NCI-H146 treated with DMSO at 0.1 percent for 48 hours (cell line): ENCODE data around the gene LPAR3.

Source experiments
- DNase-seq: peaks from one replicate; lab custom pipeline; 2025; ENCODE audit not compliant: unreplicated experiment; lab: John Stamatoyannopoulos, UW

LPAR3 gene

DNA sequence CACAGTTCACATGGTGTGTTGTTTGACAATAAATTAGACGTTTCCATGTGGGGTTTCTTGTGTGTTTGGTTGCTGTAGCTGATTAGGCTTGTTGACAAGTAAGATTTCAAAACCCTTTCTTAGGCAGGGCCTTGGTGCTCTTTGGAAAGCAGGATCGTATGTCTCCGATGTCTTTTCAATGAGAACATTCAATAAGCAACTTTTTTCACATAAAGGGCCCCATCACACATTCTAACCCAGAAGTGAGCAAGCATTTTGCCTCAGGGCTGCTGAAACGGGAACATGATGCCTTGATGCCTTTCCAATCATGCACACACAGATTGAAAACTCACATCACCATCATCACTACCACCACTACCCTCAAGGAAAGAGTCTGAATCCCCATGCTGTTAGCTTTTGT lies 33.1 kb downstream of the LPAR3 start:
- DNase-seq: no peak

- no peak for DNase-seq
Measured at GRCh38 chr1:84857906-84858305, 35.1 kb downstream of the LPAR3 start.

GRCh38 chr1:84856726-84857270 lies 36.2 kb downstream of the LPAR3 start:
- no peak for DNase-seq

- DNase-seq: no peak
Measured at GRCh38 chr1:84855691-84856630, 37.0 kb downstream of the LPAR3 start.

GRCh38 chr1:84855168-84855567 lies 37.8 kb downstream of the LPAR3 start:
- no peak for DNase-seq

DNA sequence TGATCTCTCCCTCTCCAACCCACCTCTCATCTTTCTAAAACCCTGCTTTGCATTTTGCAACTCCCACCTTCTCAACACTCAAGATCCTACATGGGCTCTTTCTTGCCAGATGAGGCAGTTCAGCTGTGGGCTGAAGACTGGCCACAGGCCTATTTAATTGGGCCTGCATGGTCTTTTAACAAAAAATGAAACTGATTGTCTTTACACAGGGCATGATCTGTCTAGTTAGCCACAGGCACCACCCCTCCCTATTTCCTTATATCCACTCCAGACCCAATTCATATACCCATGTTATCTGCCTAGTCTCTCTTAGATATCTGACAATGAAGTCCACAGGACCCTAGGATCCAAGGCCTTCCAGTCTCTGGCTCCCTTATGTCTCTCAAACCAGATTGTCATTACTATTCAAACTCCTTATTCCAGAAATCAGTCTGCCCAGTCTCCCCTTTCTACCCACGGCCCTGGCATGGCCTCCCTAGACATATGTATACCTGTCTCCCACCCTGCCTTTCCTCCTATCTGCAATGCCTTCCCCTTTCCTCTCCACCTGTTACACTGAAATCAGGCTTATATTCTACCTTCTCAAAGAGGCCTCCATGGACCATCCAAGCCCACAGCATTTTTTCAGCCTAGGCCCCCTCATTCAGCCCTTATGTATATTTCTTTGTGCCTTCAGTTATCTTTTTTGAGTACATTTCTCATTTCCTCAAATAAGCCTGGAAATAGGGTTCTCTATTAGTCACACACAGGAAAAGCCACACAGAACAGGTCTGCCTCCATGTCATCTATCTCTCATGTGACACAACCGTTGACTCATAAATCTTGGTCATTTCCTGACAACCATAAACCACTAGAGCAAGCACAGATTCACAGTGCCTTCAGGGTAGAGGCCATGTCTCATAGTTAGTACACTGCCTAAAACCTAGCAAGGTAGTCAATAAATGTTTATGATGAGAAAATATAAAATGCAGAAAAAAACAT lies 39.0 kb downstream of the LPAR3 start:
- no peak for DNase-seq

DNA sequence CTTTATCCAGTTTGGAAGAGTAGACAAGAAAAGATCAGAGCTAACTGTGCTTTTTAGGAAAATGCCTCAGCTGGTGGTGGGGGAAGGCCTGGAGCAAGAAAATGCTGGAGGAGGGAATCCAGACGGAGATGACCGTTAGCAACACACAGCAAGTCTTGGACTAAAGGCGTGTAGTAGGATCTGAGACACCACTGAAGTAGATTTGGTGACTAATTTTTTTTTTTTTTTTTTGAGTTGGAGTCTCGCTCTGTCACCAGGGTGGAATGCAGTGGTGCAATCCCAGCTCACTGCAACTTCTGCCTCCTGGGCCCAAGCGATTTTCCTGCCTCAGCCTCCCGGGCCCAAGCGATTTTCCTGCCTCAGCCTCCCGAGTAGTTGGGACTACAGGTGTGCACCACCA lies 41.2 kb downstream of the LPAR3 start:
- no peak for DNase-seq

GRCh38 chr1:84849357-84849975 lies 43.5 kb downstream of the LPAR3 start:
- DNase-seq: no peak

GRCh38 chr1:84847253-84848250 lies 45.5 kb downstream of the LPAR3 start:
- peak; percentile 22 for DNase-seq

DNA sequence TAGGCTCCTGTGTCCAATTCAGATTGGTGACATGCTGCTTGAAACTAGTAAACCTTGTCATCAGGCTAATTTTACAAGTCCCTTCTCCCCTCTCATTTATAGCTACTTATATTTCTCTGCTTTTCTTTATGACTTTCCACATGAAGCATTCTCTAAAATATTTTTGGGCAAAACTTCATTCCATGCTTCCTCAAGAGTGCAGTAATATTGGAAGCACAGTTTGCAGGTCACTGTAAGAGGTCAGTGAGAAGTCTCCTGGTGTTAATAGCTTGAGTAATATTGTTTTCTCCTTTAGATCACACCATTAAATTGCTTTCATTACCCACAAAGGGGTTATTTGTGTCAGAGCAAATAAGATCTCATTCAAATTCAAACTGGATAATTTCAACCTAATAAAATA lies 46.6 kb downstream of the LPAR3 start:
- DNase-seq: no peak

DNA sequence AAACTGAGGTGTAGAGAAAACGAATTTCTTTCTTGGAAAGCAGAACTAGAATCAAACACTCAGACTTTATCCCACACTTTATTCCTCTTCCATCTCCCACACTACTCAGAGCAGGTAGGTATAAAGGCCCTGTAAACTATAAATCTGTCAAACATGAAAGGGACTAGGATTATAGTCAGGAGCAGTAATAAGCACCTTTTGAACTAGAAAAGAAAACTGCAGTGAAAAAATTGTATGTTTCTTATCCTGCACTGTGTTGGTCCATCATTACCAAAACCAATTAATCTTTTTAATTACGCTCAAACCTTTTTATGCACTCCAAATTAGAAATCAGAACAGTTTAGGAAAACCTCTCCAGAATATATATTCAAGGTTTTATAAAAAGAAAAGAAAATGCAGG lies 47.6 kb downstream of the LPAR3 start:
- no peak for DNase-seq

GRCh38 chr1:84844094-84844493 lies 48.9 kb downstream of the LPAR3 start:
- no peak for DNase-seq

DNA sequence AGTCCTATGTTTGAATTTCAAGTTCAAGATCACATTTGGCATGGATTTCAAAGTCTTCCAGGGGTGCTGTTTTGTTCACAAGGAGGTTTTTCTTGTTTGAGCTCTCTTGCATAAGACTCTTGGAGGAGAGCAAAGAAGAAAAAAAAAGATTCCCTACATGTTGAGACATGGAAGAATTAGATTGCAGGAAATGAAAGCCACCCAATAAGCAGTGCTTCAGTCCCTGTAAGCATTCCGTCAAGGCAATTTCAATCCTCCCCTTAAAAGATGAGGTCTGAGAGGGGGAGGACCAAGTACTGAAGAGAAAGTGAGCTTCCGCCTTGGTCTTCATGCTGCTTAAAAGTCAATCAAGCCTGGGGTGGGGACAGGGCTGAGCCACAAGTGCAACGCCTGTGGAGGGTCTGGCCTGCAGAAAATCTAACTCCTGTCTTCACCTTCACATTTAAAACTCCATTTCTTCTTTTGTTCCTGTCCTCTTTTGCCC lies 50.2 kb downstream of the LPAR3 start:
- no peak for DNase-seq

GRCh38 chr1:84841971-84842370 lies 51.0 kb downstream of the LPAR3 start:
- DNase-seq: no peak

GRCh38 chr1:84840346-84840745 lies 52.7 kb downstream of the LPAR3 start:
- no peak for DNase-seq

GRCh38 chr1:84839544-84839943 lies 53.5 kb downstream of the LPAR3 start:
- no peak for DNase-seq

- no peak for DNase-seq
Measured at GRCh38 chr1:84836145-84836544, 56.9 kb downstream of the LPAR3 start.

- no peak for DNase-seq
Measured at GRCh38 chr1:84835169-84835568, 57.8 kb downstream of the LPAR3 start.

- DNase-seq: no peak
Measured at GRCh38 chr1:84834419-84835064, 58.5 kb downstream of the LPAR3 start.
